GM18867 (cell line): ENCODE measurements around the gene SMIM31.
A peak's percentile ranks its signal among the peaks of the same experiment; 100 is the strongest.

Experiments used
- ATAC-seq: cut with Tn5 transposase; IDR thresholded peaks from one replicate; pipeline ENCODE4 v1.9.1; 2021; ENCODE audit warnings: mild to moderate bottlenecking, moderate library complexity; ENCODE audit not compliant: unreplicated experiment

SMIM31 gene

DNA sequence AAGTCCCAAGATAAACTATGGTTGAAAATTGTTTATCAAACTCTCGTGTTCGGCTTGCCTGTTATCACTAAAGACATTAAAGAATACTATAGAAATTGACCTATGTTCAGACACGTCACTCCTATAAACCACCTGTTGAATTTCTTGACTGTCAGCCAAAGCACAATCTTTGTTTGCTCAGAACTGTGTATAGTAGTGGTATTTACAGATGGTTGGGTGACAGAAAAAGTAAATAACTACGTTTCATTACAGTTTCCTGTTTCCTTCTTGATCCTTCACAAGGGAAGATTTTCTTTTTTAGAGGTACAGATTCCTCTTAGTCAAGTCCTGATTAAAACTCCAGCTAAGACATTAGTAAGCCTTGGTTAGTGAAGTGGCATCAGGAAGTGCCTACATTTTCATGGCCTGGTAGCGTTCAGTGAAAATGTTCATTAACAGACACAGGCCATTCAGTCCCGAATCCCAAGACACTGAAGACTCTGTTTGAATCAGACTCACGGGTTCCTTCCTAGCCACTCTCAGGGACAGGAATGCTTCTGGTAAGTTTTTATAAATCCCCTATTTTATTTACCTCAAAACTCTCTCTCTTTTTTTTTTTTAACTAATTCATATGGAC lies at the start of gene SMIM31:
SMIM31 (plus strand) TSS at position 259 of the 616 bp plus-strand sequence. CDS start 16,313 bp downstream, outside the sequence.
- ATAC-seq: no peak

DNA sequence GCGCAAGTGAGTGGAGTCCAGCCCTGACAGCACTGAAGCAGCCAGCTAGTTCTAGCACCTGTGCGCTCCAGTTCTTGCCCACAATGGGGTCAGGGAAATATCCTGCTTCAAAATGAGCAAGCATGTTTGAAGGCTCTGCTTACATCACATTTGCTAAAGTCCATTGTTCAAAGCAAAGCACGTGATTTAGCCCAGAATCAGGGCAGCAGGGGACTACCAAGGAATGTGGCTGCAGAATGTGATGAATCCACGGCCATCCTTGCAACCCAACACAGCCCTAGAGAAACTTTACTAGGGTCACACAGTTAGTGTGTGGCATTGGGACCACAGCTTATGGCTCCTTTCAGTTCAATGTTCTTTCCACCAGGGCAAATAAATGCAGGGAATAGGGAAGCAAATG lies 47.3 kb upstream of the SMIM31 start:
- no peak for ATAC-seq

DNA sequence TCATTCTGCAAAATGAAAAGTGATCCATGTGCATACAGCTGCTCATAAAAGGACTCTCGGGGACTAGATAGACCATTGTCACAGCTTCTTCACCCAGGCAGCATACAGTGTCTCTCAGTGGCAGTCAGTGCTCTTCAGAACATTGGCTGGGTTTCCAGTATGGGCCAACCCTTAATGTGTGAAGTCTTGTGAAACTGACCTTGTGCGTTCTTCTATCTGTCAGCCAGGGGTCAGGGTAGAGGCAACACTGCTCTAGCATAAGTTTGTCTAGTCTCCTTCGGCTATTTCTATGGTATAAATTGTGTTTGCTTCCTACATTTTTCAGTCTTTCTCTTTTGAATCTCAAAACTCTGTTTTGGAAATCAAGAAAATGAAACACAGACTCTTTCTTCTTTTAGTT lies 37.0 kb upstream of the SMIM31 start:
- peak; percentile 96 for ATAC-seq

DNA sequence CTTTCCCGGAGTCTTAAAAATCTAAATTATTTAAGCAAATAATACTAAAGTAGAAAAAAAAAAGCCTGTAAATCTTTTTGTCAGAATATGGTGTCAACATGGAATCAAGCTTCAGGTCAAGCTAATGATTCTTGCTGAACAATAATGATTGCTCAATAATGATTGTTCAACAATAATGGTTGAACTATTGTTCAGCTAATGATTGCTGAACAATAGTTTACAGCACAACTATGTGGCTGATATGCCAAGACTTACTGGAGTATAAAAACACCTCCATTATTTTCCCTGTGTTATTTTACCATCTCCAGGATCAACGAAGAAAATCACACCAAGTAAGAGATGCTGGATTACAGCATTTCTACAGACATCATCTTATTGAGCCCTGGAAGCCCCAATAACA lies 35.1 kb upstream of the SMIM31 start:
- ATAC-seq: no peak

DNA sequence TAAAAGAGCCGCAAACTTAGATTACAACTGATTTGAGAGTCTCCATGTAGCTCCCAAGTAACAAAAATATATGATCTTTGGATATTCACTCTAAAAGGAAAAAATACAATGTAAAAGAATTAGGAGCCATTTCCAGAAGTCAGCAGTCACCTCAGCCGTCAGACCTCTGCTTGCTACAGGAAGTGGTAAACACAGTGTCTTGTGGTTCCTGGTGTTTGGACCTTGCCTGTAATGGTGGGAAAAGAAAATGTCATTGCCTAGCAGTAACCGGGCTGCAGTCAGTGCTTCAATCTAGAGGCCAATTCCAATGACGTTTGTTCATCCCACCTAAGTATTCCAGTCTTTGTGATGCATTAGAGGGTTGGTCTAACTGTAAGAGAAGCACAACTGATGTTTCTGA lies 28.9 kb upstream of the SMIM31 start:
- ATAC-seq: peak; percentile 43

DNA sequence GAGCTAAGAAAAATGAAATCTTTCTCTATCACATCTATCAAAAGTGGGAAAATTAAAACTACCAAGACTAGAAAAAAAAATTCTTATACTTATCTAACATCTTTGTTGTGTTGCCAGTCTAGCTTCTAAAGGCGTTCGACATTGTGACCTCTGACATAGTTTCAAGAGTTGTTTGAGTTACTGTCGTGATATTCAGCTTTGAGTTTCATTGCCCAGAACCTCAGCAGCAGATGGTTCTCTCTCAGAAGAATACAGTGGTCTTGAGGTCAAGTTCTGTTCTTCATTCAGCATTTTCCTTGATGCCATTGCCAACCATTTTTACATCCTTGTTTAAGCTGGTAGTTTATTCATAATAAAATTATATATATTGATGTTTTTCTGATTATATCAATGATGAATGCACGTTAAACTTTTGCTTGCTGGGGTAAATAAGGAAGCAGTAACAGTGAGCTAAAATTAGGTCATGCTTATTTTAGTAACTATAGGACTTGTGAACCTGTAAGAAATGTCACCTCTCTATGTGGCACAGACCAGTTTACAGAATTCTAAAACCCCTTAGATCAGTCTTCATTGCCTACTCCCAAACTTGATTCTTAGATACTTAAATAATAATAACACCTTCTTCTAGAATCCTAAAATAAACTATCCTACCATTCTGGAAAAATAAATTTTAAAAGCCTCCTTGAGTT lies 23.1 kb upstream of the SMIM31 start:
- ATAC-seq: no peak

DNA sequence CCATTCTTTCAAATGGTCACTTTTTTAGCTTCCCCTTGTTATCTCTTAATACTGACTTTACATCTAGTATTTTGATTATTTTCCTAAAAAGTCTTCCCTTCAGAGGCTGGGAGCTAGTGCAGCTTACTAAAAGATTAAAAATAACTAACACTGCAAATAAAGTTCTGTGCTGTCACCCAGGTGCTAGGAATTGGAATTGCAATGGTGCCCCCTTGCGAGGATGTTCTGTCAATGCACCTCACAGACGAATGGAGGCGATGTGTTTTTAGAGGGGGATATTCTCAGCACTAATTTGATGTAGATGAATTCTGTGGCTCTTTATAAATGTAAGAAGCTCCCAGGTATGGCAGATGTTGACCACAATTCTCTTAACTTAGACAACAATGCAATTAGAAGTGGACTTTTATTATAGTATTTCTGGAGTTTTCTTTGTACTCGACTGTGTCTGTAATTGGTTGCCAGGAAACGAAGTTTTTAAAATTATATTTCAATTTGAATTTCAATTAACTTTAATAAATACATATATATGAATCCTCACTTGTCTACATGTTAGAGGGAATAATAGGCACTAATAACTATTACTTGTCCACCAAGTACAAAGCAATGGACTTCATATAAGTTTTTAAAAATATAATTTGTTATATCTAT lies 22.0 kb upstream of the SMIM31 start:
- ATAC-seq: peak; percentile 68

DNA sequence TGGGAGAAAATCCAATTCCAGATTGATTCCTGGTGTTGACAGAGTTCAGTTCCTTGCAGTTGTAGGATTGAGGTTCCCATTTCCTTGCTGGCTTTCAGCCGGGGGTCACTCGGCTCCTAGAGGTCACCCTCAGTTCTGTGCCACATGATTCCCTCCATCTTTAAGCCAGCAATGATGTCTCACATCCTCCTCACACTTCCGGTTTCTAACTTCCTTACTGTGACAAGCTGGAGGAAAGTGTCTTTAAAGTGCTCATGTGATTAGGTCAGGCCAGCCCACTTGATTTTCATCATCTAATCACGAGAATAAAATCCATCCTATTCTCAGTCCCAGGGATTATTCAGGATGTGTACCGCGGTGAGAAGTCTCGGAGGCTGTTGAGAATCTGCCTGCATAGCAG lies 19.4 kb upstream of the SMIM31 start:
- peak; percentile 57 for ATAC-seq

DNA sequence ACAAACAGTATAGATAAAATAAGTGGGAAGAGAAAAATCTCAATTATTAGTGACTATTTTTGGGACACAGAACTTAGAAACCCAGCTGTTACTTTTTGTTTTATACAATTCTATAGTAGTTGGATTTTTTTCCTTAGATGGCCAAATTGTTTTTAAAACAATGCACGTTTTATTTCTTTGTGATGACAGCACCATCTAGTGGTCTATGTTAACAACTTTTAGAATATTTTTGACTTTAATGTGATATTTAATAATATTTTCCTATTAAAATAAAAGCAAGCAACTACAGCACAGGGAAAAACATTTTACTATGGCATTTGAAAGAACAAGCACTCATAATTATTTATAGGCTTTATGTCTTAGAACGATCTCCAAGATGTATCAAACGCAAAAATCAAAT lies 5.6 kb upstream of the SMIM31 start:
- ATAC-seq: no peak

DNA sequence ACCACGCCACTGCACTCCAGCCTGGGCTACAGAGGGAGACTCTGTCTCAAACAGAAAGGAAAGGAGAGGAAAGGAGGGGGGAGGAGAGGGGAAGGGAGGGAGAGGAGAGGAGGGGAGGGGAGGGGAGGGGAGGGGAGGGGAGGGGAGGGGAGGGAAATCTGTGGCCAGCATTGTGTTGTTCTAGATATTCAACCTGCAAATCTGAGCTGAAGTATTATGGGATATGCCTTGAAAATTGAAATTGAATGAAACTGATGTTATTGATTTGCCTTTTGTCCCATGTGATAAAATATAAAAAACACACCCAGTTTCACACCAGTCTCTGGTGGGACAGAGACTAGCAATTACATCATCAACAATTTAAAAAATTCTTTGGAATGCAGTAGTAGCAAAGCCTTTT lies 1.5 kb downstream of the SMIM31 start:
- ATAC-seq: no peak

DNA sequence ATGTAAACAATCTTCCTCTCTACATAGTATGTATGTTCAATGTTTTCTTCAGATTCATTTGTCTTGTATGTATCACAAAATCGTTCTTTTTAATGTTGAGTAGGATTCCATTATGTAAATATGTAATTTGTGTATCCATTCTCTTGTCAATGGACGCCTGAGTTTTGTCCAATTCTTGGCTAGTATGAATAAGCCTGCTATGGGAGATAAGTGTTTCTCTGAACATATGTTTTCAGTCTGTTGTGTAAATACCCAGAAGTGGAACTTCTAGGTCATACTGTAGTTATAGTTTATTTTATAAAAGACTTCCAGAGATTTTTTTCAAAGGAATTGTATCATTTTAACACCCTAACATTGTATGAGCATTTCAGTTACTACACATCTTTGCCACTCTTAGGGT lies 2.8 kb downstream of the SMIM31 start:
- ATAC-seq: no peak

DNA sequence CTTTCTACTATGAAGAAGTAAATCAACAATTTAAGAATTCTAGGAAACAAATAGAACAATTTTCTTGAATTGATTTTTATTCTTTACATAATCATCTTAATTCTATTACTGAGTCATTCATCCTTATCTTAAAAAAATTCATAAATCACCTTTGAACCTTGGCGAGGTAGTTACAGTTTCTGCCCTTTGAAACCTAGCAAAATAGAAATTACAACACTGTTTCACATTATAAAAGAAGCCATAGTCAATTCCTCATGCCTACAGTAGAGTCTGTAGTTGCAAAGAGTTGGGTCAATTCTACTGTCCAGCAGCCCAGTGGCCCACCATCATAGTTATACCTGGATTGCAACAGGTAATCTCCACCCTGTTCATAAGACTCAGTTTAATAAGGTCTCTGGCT lies 7.3 kb downstream of the SMIM31 start:
- no peak for ATAC-seq

DNA sequence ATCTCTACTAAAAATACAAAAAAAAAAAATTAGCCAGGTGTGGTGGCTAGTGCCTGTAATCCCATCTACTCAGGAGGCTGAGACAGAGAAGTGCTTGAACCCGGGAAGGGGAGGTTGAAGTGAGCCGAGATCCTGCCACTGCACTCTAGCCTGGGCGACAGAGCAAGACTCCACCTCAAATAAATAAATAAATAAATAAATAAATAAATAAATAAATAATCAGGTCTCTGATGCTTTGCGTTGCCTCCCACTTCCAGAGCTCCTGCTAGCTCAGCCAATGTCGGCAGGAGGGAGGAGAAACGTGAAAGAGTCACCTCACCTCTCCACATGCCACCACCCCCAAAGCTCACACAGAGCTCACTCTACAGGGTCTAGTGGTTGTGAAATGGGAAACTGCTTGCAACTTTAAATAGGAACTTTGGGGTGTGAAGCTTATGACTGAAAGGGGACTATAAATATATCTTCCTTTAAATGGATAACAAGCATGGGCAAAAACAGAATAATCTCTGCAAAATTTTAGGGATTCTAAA lies 7.9 kb downstream of the SMIM31 start:
- ATAC-seq: no peak

DNA sequence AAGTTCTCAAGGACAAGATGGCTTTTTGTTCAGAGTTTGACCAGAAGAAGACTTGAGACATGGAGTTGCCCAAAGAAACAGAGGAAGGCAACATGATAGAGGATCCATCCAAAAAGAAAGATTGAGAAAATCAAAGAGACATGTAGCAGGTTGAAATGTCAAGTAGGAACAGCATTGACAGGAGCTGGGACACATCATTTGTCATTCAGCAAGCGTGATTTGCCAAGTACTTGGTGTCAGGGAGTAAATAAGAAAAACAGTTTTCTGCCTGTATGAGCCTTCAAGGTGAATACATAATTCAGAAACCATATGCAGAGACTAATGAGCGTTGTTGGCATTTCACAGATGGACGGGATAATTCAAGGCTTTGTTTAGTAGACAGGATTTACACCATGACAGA lies 11.2 kb downstream of the SMIM31 start:
- ATAC-seq: no peak

DNA sequence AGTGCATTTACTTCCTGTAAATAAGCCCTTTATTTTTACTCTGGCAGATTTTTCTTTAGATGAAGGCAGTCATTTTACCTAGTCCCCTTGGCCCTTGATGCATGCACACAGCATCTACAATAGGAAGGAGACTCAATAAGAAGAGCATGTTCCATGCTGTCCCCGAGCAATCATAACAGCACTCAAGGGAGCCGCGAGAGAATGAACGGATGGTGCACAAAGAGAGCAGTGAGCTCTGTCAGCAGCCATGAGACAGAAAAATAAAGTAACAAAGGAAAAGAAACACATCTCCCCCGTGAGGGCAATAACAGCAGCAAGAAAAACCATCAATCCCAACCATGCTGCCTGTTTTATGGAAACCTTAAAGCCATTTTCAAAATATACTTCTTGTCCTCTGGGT lies 11.9 kb downstream of the SMIM31 start:
- no peak for ATAC-seq

DNA sequence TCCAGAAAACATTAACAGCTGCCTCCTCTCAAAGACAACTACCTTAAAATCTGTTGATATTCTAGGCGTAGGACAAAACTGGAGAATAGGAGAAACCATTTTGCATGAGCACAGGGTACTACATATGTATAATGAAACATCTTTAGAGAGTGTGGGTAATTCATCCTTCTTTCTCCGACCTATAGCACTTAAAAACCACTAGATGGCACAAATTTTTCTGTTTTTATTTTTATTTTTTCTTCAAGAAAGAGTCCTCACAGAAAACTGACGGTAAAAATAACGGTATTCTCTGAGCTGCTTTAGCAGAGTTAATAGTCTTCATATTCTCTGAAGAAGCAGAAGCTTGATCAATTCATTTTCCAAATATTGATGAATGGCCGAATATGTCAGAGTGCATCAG lies 14.6 kb downstream of the SMIM31 start:
- peak; percentile 61 for ATAC-seq

DNA sequence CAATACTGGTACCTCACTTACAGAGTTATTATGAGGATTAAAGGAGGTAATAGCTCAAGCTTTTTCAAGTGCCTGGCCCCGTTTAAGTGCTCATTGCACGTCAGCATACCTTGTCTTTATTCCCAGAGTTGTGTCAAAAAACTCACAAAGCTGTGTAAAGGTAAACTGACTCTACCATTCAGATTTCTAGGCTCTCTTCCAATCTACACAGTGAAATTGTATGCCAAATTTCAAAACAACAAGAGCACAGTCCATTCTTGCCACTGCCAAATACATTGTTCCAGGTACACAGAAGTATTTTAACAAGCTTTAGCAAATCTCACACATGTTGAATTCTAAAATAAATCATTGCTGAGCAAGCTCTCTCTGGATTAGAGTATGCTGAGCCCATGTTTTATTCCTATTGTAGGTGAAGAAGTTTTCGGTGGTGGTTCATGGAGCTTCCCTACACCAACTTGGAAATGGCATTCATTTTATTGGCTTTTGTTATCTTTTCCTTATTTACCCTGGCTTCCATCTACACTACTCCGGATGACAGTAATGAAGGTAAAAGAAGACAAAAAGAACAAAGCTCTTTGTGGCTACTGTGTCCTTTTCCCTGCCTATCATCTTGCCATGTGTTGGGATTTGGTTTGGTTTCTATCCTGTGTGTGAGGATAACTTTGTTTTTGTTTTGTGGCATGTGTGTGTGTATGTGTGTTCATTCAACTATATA lies 16.2 kb downstream of the SMIM31 start:
- ATAC-seq: no peak

DNA sequence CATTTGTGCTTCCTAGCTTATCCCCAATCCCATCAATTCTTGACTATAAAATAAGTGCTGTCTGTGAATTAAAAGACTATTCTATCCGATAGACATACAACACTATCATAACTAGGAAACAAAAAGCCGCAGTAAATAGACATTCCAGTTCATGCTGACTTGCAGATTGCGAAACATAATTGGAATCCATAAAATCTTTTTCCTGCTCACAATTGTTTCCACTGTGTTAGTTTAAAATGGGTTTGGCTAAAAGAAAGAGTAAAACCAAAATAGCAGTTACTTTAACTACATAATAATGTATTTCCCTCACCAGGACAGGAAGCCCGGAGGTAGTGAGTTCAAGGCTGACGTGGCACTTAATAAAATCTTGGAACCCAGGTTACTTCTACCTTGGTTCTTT lies 17.2 kb downstream of the SMIM31 start:
- ATAC-seq: no peak

DNA sequence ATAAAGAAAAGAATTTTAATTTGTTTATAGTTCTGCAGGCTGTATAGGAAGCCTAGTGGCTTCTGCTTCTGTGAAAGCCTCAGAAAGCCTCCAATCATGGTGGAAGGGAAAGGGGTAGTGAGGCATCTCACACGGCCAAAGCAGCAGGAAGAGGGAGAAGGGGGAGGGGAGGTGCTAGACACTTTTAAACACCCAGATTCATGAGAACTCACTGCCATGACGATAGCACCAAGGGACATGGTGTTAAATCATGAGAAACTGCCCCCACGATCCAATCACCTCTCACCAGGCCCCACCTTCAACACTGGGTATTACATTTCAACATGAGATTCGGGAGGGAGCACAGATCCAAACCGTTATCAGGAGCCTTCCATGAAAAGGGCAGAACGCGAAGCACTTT lies 18.1 kb downstream of the SMIM31 start:
- ATAC-seq: no peak

DNA sequence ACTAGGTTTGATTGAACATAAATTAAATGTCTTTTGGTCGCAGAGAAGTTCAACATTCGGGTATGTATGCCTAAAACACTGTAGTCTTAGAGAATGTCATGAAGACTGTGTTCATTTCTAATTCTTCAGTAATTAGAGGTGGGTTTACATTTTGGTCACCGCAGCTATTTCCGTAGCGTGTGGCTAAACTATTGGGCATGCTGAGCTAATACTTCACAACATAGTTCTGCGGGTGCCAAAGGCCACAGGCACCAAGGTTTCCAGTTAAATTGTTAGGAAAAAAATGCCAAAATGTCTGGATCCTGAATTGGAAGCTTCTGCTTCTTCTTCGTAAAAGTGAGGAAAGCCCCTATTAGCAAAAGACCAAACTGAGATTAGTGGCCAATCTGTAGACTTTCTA lies 25.1 kb downstream of the SMIM31 start:
- ATAC-seq: no peak

DNA sequence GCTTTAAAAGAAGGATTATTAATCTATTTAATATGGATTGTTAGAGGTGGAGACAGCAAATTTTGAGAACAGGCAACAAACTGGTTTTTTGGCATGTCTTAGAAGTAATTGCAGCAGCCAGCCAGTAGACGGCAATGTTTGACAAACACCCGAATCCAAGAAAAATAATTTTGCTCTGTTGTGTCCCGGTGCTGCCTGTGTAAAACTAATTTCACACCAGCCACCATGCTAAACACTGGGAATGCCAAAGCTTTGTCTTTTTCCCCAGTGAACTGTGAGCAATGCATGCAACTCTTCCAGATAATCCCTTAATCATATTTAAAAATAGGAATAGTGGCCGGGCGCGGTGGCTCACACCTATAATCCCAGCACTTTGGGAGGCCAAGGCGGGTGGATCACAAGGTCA lies 25.9 kb downstream of the SMIM31 start:
- ATAC-seq: peak; percentile 73

DNA sequence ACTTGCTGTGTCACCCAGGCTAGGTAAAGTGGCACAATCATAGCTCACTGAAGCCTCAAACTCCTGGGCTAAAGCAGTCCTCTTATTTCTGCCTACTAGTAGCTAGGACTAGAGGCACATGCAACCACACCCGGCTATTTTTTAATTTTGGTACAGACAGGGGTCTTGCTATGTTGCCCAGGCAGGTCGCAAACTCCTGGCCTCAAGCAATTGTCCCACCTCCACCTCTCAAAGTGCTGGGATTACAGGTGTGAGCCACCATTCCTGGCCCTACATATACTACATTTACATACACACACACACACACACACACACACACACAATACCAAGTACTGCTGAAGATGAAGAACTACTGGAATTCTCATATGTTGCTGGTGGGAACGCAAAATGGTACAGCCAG lies 26.9 kb downstream of the SMIM31 start:
- ATAC-seq: no peak
